Measurements from ENCODE around the gene REC8.

REC8 gene

GRCh38 chr14:24132061-24132685 is 39.7 kb upstream of the REC8 start:
- Mint-ChIP-seq H3K4me3 (no peak overlapping the region), H3K27ac (peak overlapping the region; percentile 68), H3K4me1 (peaks cover 42% of the 10 kb centered on the region), H3K9me3 (no peaks in the 10 kb centered on the region), H3K36me3 (ENCODE audit: low read depth) (peaks cover 2% of the 10 kb centered on the region), H3K27me3 (ENCODE audit: low read depth, poor library complexity) (peaks cover 19% of the 10 kb centered on the region)
- DNase-seq, result no peak
- TF ChIP-seq, protein P1, sequence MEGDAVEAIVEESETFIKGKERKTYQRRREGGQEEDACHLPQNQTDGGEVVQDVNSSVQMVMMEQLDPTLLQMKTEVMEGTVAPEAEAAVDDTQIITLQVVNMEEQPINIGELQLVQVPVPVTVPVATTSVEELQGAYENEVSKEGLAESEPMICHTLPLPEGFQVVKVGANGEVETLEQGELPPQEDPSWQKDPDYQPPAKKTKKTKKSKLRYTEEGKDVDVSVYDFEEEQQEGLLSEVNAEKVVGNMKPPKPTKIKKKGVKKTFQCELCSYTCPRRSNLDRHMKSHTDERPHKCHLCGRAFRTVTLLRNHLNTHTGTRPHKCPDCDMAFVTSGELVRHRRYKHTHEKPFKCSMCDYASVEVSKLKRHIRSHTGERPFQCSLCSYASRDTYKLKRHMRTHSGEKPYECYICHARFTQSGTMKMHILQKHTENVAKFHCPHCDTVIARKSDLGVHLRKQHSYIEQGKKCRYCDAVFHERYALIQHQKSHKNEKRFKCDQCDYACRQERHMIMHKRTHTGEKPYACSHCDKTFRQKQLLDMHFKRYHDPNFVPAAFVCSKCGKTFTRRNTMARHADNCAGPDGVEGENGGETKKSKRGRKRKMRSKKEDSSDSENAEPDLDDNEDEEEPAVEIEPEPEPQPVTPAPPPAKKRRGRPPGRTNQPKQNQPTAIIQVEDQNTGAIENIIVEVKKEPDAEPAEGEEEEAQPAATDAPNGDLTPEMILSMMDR (IDR thresholded peaks at IDR 0.05), result no peak

GRCh38 chr14:24132976-24133375 is 38.9 kb upstream of the REC8 start:
- Mint-ChIP-seq H3K36me3 (ENCODE audit: low read depth) (peaks cover 5% of the 10 kb centered on the region), H3K27me3 (ENCODE audit: low read depth, poor library complexity) (peaks cover 22% of the 10 kb centered on the region), H3K4me3 (no peak overlapping the region), H3K4me1 (peaks cover 47% of the 10 kb centered on the region), H3K27ac (no peak overlapping the region), H3K9me3 (no peaks in the 10 kb centered on the region)
- no peak for DNase-seq
- TF ChIP-seq, protein P1 (IDR thresholded peaks at IDR 0.05), result no peak

- DNase-seq, result no peak
- H3K4me1 Mint-ChIP-seq, result peaks cover 54% of the 10 kb centered on the region
- H3K36me3 Mint-ChIP-seq (ENCODE audit: low read depth), result peaks cover 13% of the 10 kb centered on the region
- H3K9me3 Mint-ChIP-seq, result no peaks in the 10 kb centered on the region
- TF ChIP-seq, protein P1 (IDR thresholded peaks at IDR 0.05), result no peak
- H3K27me3 Mint-ChIP-seq (ENCODE audit: low read depth, poor library complexity), result peaks cover 22% of the 10 kb centered on the region
- H3K27ac Mint-ChIP-seq, result no peak overlapping the region
- no peak overlapping the region for H3K4me3 Mint-ChIP-seq
Observed at GRCh38 chr14:24133735-24134134, 38.1 kb upstream of the REC8 start.

- Mint-ChIP-seq H3K4me3 (peak overlapping the region; percentile 88), H3K9me3 (no peaks in the 10 kb centered on the region), H3K27ac (no peak overlapping the region), H3K27me3 (ENCODE audit: low read depth, poor library complexity) (peaks cover 22% of the 10 kb centered on the region), H3K36me3 (ENCODE audit: low read depth) (peaks cover 25% of the 10 kb centered on the region), H3K4me1 (peaks cover 67% of the 10 kb centered on the region)
- TF ChIP-seq, protein P1 (IDR thresholded peaks at IDR 0.05), result no peak
- no peak for DNase-seq
Observed at GRCh38 chr14:24135584-24135833, 36.4 kb upstream of the REC8 start.

- Mint-ChIP-seq H3K27ac (peak within 1 kb of the TSS; percentile 73), H3K4me3 (peak within 1 kb of the TSS; percentile 88), H3K27me3 (ENCODE audit: low read depth, poor library complexity) (peaks cover 22% of the 10 kb centered on the region), H3K36me3 (ENCODE audit: low read depth) (peaks cover 25% of the 10 kb centered on the region), H3K9me3 (no peaks in the 10 kb centered on the region), H3K4me1 (peaks cover 66% of the 10 kb centered on the region)
- TF ChIP-seq, protein P1 (IDR thresholded peaks at IDR 0.05), result no peak
- DNase-seq, result peak; percentile 96
Observed at GRCh38 chr14:24135834-24136683, 35.8 kb upstream of the REC8 start, which contains the start of gene PSME1. PSME1 (plus strand) TSS chr14:24136194; CDS start chr14:24136263, 69 bp downstream.

Data from nephron progenitor cell (in vitro differentiated cells).